EL (cell line): ENCODE measurements around the gene TMEM245.
"Not testable (repeated sequence)": the region's sequence is repeated elsewhere in the genome, so short reads cannot be mapped to it uniquely, and the experiment has no call there.

Experiments
- DNase-seq: peaks from one replicate; pipeline ENCODE4 v3.0.0-alpha.2; 2016

TMEM245 gene

GRCh38 chr9:108980893-108981292 lies 138.9 kb downstream of the TMEM245 start:
- no peak for DNase-seq

GRCh38 chr9:108978205-108978604 lies 141.5 kb downstream of the TMEM245 start:
- no peak for DNase-seq

- no peak for DNase-seq
Observed at GRCh38 chr9:108973895-108974294, 145.9 kb downstream of the TMEM245 start.

GRCh38 chr9:108972626-108973209 lies 147.0 kb downstream of the TMEM245 start:
- DNase-seq = no peak

GRCh38 chr9:108972186-108972585 lies 147.6 kb downstream of the TMEM245 start:
- DNase-seq = no peak

- not testable (repeated sequence) for DNase-seq
Observed at GRCh38 chr9:108971392-108971791, 148.4 kb downstream of the TMEM245 start.

GRCh38 chr9:108967916-108968315 lies 151.8 kb downstream of the TMEM245 start:
- DNase-seq = no peak
